HepG2 (cell line): ENCODE results near the gene MBLAC1. TPM values are rescaled to one million over a fixed set of nuclear protein-coding genes. Genes with fewer than 3 reads are reported as not detected.

Source experiments
- ATF7-NPFF ChIP-seq: sonication (generic); formaldehyde crosslinking; IDR thresholded peaks from 2 replicates; pipeline ENCODE4 v1.8.1; 2023; ENCODE audit warnings: mild to moderate bottlenecking, low read depth, missing genetic modification reagents, moderate library complexity
- BORCS8-MEF2B ChIP-seq: sonication (generic); formaldehyde crosslinking; IDR thresholded peaks from 2 replicates; pipeline ENCODE4 v1.8.0; 2022; ENCODE audit warnings: mild to moderate bottlenecking, missing genetic modification reagents
- CAMTA2 ChIP-seq: sonication (generic); formaldehyde crosslinking; IDR thresholded peaks from 2 replicates; pipeline ENCODE4 v1.4.0; 2020; ENCODE audit warnings: mild to moderate bottlenecking, missing genetic modification reagents, borderline replicate concordance
- CBX1 ChIP-seq: IDR thresholded peaks from one replicate; pipeline ENCODE4 v1.6.1; 2016; ENCODE audit warnings: antibody characterized with exemption, low read depth
- GATAD1 ChIP-seq: IDR thresholded peaks from 2 replicates; pipeline ENCODE4 v1.6.1; 2016; ENCODE audit warnings: missing genetic modification reagents, missing compliant biosample characterization
- GMEB1 ChIP-seq: sonication (generic); formaldehyde crosslinking; IDR thresholded peaks from 2 replicates; pipeline ENCODE4 v1.5.1; 2020; ENCODE audit warnings: missing genetic modification reagents, mild to moderate bottlenecking, borderline replicate concordance
- IKZF4 ChIP-seq: sonication (generic); formaldehyde crosslinking; IDR thresholded peaks from 2 replicates; pipeline ENCODE4 v1.5.1; 2020; ENCODE audit warnings: borderline replicate concordance, mild to moderate bottlenecking, low read depth, missing genetic modification reagents; ENCODE audit errors: not compliant biosample characterization
- KLF15 ChIP-seq: sonication (generic); formaldehyde crosslinking; IDR thresholded peaks from 2 replicates; pipeline ENCODE4 v1.8.1; 2023; ENCODE audit warnings: borderline replicate concordance, mild to moderate bottlenecking, inconsistent platforms, missing genetic modification reagents, mixed read lengths
- PAWR ChIP-seq: sonication (generic); formaldehyde crosslinking; IDR thresholded peaks from 2 replicates; pipeline ENCODE4 v1.4.0; 2020; ENCODE audit warnings: missing genetic modification reagents, mild to moderate bottlenecking, borderline replicate concordance
- SNRNP70 ChIP-seq: fragments of 200-400 bp; formaldehyde crosslinking; IDR thresholded peaks from 2 replicates; pipeline ENCODE4 v1.6.1; 2017; ENCODE audit warnings: mild to moderate bottlenecking, low read depth, low read length, moderate library complexity
- TFDP2 ChIP-seq: sonication (generic); formaldehyde crosslinking; IDR thresholded peaks from 2 replicates; pipeline ENCODE4 v1.4.0; 2020; ENCODE audit warnings: missing genetic modification reagents
- ZBTB42 ChIP-seq: sonication (generic); formaldehyde crosslinking; IDR thresholded peaks from 2 replicates; pipeline ENCODE4 v1.5.0; 2020; ENCODE audit warnings: mild to moderate bottlenecking, missing genetic modification reagents
- ZNF354B ChIP-seq: sonication (generic); formaldehyde crosslinking; IDR thresholded peaks from 2 replicates; pipeline ENCODE4 v1.8.0; 2022; ENCODE audit warnings: mild to moderate bottlenecking, missing genetic modification reagents
- ZNF558 ChIP-seq: sonication (generic); formaldehyde crosslinking; IDR thresholded peaks from 2 replicates; pipeline ENCODE4 v1.9.0; 2022; ENCODE audit warnings: mild to moderate bottlenecking, missing genetic modification reagents, borderline replicate concordance
- ZNF660 ChIP-seq: sonication (generic); formaldehyde crosslinking; IDR thresholded peaks from 2 replicates; pipeline ENCODE4 v1.5.1; 2020; ENCODE audit warnings: mild to moderate bottlenecking, low read depth, missing genetic modification reagents, borderline replicate concordance
- ZNF678 ChIP-seq: sonication (generic); formaldehyde crosslinking; IDR thresholded peaks from 2 replicates; pipeline ENCODE4 v1.4.0; 2020; ENCODE audit warnings: mild to moderate bottlenecking, missing genetic modification reagents
- ZNF777 ChIP-seq: sonication (generic); formaldehyde crosslinking; IDR thresholded peaks from 2 replicates; pipeline ENCODE4 v1.4.0; 2020; ENCODE audit warnings: missing genetic modification reagents
- ZZZ3 ChIP-seq: sonication (generic); formaldehyde crosslinking; IDR thresholded peaks from 2 replicates; pipeline ENCODE4 v1.4.0; 2020; ENCODE audit warnings: missing genetic modification reagents, mild to moderate bottlenecking, borderline replicate concordance
- polyA plus RNA-seq, 8 experiments: library from polyadenylated mRNA; depleted of rRNA in 3 of 8; stranded (reverse) in 7 of 8; unstranded in 1 of 8; fragments of >200 nt; fragmentation: Illumina TruSeq in 4 of 8; extraction: Trizol in 4 of 8; gene quantifications; 2 replicates each; pipeline versions ENCODE4 v1.2.1 to v1.2.3, GENCODE V29; 2011 to 2016; ENCODE audit warnings: low read depth in 4 of 8, missing spikeins in 1 of 8, mixed read lengths in 1 of 8; ENCODE audit not compliant: insufficient read depth in 1 of 8
- total RNA-seq, 5 experiments: library from RNA; depleted of rRNA; stranded (reverse); fragments of >200 nt; fragmentation: Illumina TruSeq; extraction: Trizol; gene quantifications; 2 replicates each; pipeline ENCODE4 v1.2.3, GENCODE V29; 2016; ENCODE audit warnings: low read depth in 1 of 5
- TF ChIP-seq, protein P1 (sequence below): sonication (generic); formaldehyde crosslinking; IDR thresholded peaks from 2 replicates; pipeline ENCODE4 v1.5.0; 2020; ENCODE audit warnings: missing genetic modification reagents, mild to moderate bottlenecking, borderline replicate concordance
- TF ChIP-seq, protein P2 (sequence below): sonication (generic); formaldehyde crosslinking; IDR thresholded peaks from 2 replicates; pipeline ENCODE4 v1.4.0; 2020; ENCODE audit warnings: missing genetic modification reagents
- TF ChIP-seq, protein P3 (sequence below): IDR thresholded peaks from 2 replicates; pipeline ENCODE4 v1.6.1; 2016; ENCODE audit warnings: low read depth, borderline replicate concordance

Gene MBLAC1
- total and polyA plus RNA-seq, 2 of the 13 experiments (the other 11 are each of a cell fraction or from before 2014, with no cell fraction given) = 0.79 to 2.1 TPM

- TF ChIP-seq, protein P1, sequence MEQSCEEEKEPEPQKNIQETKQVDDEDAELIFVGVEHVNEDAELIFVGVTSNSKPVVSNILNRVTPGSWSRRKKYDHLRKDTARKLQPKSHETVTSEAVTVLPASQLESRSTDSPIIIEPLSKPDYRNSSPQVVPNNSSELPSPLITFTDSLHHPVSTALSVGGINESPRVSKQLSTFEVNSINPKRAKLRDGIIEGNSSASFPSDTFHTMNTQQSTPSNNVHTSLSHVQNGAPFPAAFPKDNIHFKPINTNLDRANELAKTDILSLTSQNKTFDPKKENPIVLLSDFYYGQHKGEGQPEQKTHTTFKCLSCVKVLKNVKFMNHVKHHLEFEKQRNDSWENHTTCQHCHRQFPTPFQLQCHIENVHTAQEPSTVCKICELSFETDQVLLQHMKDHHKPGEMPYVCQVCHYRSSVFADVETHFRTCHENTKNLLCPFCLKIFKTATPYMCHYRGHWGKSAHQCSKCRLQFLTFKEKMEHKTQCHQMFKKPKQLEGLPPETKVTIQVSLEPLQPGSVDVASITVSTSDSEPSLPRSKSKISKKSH = 0 out of 2 replicates have a peak, but pooled peaks have one; percentile 53
- peak; percentile 90; the same call in 1 of the 2 replicates for TF ChIP-seq ZBTB42 (CRISPR knock-in tag)
- peak; percentile 75; the same call in 1 of the 2 replicates for TF ChIP-seq ZZZ3 (CRISPR knock-in tag)
- no peak for TF ChIP-seq ZNF660 (CRISPR knock-in tag)
- peak; percentile 94; the same call in 1 of the 2 replicates for TF ChIP-seq ZNF558 (CRISPR knock-in tag)
- TF ChIP-seq, protein P2, sequence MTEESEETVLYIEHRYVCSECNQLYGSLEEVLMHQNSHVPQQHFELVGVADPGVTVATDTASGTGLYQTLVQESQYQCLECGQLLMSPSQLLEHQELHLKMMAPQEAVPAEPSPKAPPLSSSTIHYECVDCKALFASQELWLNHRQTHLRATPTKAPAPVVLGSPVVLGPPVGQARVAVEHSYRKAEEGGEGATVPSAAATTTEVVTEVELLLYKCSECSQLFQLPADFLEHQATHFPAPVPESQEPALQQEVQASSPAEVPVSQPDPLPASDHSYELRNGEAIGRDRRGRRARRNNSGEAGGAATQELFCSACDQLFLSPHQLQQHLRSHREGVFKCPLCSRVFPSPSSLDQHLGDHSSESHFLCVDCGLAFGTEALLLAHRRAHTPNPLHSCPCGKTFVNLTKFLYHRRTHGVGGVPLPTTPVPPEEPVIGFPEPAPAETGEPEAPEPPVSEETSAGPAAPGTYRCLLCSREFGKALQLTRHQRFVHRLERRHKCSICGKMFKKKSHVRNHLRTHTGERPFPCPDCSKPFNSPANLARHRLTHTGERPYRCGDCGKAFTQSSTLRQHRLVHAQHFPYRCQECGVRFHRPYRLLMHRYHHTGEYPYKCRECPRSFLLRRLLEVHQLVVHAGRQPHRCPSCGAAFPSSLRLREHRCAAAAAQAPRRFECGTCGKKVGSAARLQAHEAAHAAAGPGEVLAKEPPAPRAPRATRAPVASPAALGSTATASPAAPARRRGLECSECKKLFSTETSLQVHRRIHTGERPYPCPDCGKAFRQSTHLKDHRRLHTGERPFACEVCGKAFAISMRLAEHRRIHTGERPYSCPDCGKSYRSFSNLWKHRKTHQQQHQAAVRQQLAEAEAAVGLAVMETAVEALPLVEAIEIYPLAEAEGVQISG (CRISPR knock-in tag) = peak; percentile 96
- TF ChIP-seq GMEB1 (CRISPR knock-in tag) = peak; percentile 87
- TF ChIP-seq GATAD1 = peak; percentile 91
- no peak for TF ChIP-seq CAMTA2
- TF ChIP-seq CBX1 = peak; percentile 92
- TF ChIP-seq, protein P3, sequence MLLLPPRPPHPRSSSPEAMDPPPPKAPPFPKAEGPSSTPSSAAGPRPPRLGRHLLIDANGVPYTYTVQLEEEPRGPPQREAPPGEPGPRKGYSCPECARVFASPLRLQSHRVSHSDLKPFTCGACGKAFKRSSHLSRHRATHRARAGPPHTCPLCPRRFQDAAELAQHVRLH = peak; percentile 96
- TF ChIP-seq ZNF678 (CRISPR knock-in tag) = peak; percentile 96; the same call in 1 of the 2 replicates
- TF ChIP-seq TFDP2 (CRISPR knock-in tag) = peak; percentile 95
- TF ChIP-seq KLF15 (CRISPR knock-in tag) = peak; percentile 82; the same call in 1 of the 2 replicates
- TF ChIP-seq IKZF4 (CRISPR knock-in tag) = peak; percentile 97
- no peak for TF ChIP-seq ZNF354B
- peak; percentile 95 for TF ChIP-seq ATF7-NPFF
- TF ChIP-seq SNRNP70 = no peak
- peak; percentile 83 for TF ChIP-seq ZNF777 (CRISPR knock-in tag)
- no peak for TF ChIP-seq PAWR (CRISPR knock-in tag)
- peak; percentile 97 for TF ChIP-seq BORCS8-MEF2B
Observed at GRCh38 chr7:100088621-100089457, 37.9 kb upstream of the MBLAC1 start, which contains the start of gene COPS6 (continued).
